ENCODE data around the gene HS3ST3B1.

GRCh38 chr17:14398766-14399165 is 97.9 kb downstream of the HS3ST3B1 start:
- TF ChIP-seq, protein P1, sequence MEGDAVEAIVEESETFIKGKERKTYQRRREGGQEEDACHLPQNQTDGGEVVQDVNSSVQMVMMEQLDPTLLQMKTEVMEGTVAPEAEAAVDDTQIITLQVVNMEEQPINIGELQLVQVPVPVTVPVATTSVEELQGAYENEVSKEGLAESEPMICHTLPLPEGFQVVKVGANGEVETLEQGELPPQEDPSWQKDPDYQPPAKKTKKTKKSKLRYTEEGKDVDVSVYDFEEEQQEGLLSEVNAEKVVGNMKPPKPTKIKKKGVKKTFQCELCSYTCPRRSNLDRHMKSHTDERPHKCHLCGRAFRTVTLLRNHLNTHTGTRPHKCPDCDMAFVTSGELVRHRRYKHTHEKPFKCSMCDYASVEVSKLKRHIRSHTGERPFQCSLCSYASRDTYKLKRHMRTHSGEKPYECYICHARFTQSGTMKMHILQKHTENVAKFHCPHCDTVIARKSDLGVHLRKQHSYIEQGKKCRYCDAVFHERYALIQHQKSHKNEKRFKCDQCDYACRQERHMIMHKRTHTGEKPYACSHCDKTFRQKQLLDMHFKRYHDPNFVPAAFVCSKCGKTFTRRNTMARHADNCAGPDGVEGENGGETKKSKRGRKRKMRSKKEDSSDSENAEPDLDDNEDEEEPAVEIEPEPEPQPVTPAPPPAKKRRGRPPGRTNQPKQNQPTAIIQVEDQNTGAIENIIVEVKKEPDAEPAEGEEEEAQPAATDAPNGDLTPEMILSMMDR (conservative IDR thresholded peaks at IDR 0.05; ENCODE audit: low read depth, low read length): no peak
- no peak for TF ChIP-seq EZH2 (IDR thresholded peaks at IDR 0.05; ENCODE audit: low read length, unreplicated experiment)
- no peak for TF ChIP-seq EZH2phosphoT487 (IDR thresholded peaks at IDR 0.05; ENCODE audit: borderline replicate concordance, low read length)
